Spleen (tissue), 11 donors: Measurements from ENCODE around the gene TLCD3B. TPM values are rescaled to one million over a fixed set of nuclear protein-coding genes. Genes with fewer than 3 reads are reported as not detected.
A peak's percentile ranks its signal among the peaks of the same experiment; 100 is the strongest.

Experiments
- DNase-seq: peaks from one replicate; pipeline ENCODE4 v3.0.0-alpha.2; 2020
- H3K27ac ChIP-seq, 8 donors: fragments of 200-600 bp; sonication (generic) in 7 of 8; 1 replicate in 4 of 8; 2 replicates in 4 of 8; pipeline versions ENCODE4 v1.5.0 to v1.8.0; 2016 to 2021; ENCODE audit warnings: inconsistent platforms in 4 of 8, mild to moderate bottlenecking in 4 of 8, moderate library complexity in 1 of 8
- H3K27me3 ChIP-seq, 7 donors: fragments of 200-600 bp; sonication (generic) in 6 of 7; replicated peaks in 1 of 7; 1 replicate in 4 of 7; 2 replicates in 3 of 7; pipeline versions ENCODE4 v1.5.0 to v1.8.0; 2016 to 2021; ENCODE audit warnings: inconsistent platforms in 3 of 7, mild to moderate bottlenecking in 1 of 7
- H3K36me3 ChIP-seq, 6 donors: fragments of 200-600 bp; sonication (generic) in 5 of 6; 1 replicate in 4 of 6; 2 replicates in 2 of 6; pipeline versions ENCODE4 v1.5.0 to v1.8.0; 2016 to 2021; ENCODE audit warnings: inconsistent platforms in 2 of 6
- H3K4me1 ChIP-seq, 6 donors: fragments of 200-600 bp; sonication (generic) in 5 of 6; 1 replicate in 3 of 6; 2 replicates in 3 of 6; pipeline versions ENCODE4 v1.5.0 to v1.8.0; 2016 to 2021; ENCODE audit warnings: inconsistent platforms in 3 of 6
- H3K4me3 ChIP-seq, 8 donors: fragments of 200-600 bp; sonication (generic) in 7 of 8; 1 replicate in 4 of 8; 2 replicates in 4 of 8; pipeline versions ENCODE4 v1.5.0 to v1.8.0; 2016 to 2021; ENCODE audit warnings: inconsistent platforms in 4 of 8, mild to moderate bottlenecking in 4 of 8, moderate library complexity in 2 of 8
- H3K9me3 ChIP-seq, 8 donors: fragments of 200-600 bp; sonication (generic) in 7 of 8; 1 replicate in 4 of 8; 2 replicates in 4 of 8; pipeline versions ENCODE4 v1.5.0 to v1.8.0; 2016 to 2021; ENCODE audit warnings: inconsistent platforms in 4 of 8
- CTCF ChIP-seq, 11 experiments: fragments of 200-600 bp in 7 of 11; fragments of 450-650 bp in 4 of 11; sonication (generic) in 4 of 11; IDR thresholded peaks in 8 of 11; conservative IDR thresholded peaks in 3 of 11; 1 replicate in 7 of 11; 2 replicates in 4 of 11; pipeline versions ENCODE4 v1.4.0 to v1.8.0; 2016 to 2021; ENCODE audit warnings: antibody characterized with exemption in 11 of 11, inconsistent platforms in 4 of 11, mild to moderate bottlenecking in 1 of 11
- POLR2A ChIP-seq, 3 donors: fragments of 450-650 bp; IDR thresholded peaks; one replicate each; pipeline ENCODE4 v1.5.1; 2017; ENCODE audit warnings: antibody characterized with exemption in 3 of 3, mild to moderate bottlenecking in 1 of 3
- POLR2AphosphoS5 ChIP-seq, 3 donors: sonication (generic); formaldehyde crosslinking; IDR thresholded peaks; one replicate each; pipeline ENCODE4 v1.5.1; 2017; ENCODE audit warnings: antibody characterized with exemption in 3 of 3
- WGBS, 5 donors: extraction: QIAGEN DNeasy Blood & Tissue Kit in 3 of 5; methylation state at CpG; one replicate each; pipeline versions ENCODE4 v1.1.5 to v1.1.7; 2013 to 2018; 5-methylcytosine and 5-hydroxymethylcytosine counted together
- intact Hi-C: fragments of 100-400 bp; cut with DNase I; formaldehyde crosslinking; loops from one replicate; pipeline ENCODE4 v1.15.0; 2023; ENCODE audit warnings: low total_unique reads
- polyA plus RNA-seq, 3 donors: library from polyadenylated mRNA; stranded (reverse); fragments of 200-250 nt; gene quantifications; one replicate each; pipeline ENCODE4 v1.2.1, GENCODE V29; 2013
- total RNA-seq, 7 donors: library from RNA; depleted of rRNA in 3 of 7; stranded (reverse); fragments of >200 nt in 3 of 7; fragmentation: NEBNext Ultra II Directional in 4 of 7; extraction: Animal tissue kit (Norgen Biotek cat#: 25700) in 4 of 7; gene quantifications; one replicate each; pipeline versions ENCODE4 v1.1.0 to v1.2.1, GENCODE V29; 2016 to 2021
- donor health status: healthy with polysubstance abuse.
- donor health status: DM: no; HTN: no; CAD: no; lungs with moderate emphysema.
- donor health status: DM: no; HTN: no; CAD: no.
- donor health status: Bipolar disorder and iron deficiency.
- donor health status: healthy.
- donor health status: DM: no; HTN: no; CAD: no.
- donor health status: DM: yes; HTN: yes; CAD: no.

Gene TLCD3B
- total and polyA plus RNA-seq, 10 donors = 0.09 to 0.10 TPM; not detected in 8

GRCh38 chr16:30066761-30067583, 35.9 kb upstream of the TLCD3B start:
- Histone ChIP-seq H3K4me3 (peak overlapping the region; percentile 65 to 99 (median 90)), H3K27ac (peak overlapping the region; percentile 93 to 100 (median 98)), H3K36me3 (peaks cover 10 to 54% (median 51%) of the 10 kb centered on the region in 6 donors), H3K4me1 (peaks cover 33 to 78% (median 62%) of the 10 kb centered on the region in 6 donors), H3K27me3 (no peaks in the 10 kb centered on the region), H3K9me3 (no peaks in the 10 kb centered on the region)
- 56 to 70% (median 64%) methylated on average over 16 to 21 of the region's 21 CpGs for WGBS, 5 donors
- TF ChIP-seq CTCF (IDR thresholded peaks at IDR 0.05 in 8 of 11, conservative IDR thresholded peaks at IDR 0.05 in 3 of 11) (no peak), POLR2AphosphoS5 (IDR thresholded peaks at IDR 0.05) (peak in 1 of 3 donors; percentile 35), POLR2A (IDR thresholded peaks at IDR 0.05) (no peak)
- intact Hi-C loops = no loop called here
- DNase-seq = no peak

GRCh38 chr16:30065943-30066760, 35.1 kb upstream of the TLCD3B start:
- Histone ChIP-seq H3K27ac (peak overlapping the region; percentile 93 to 100 (median 98)), H3K36me3 (peaks cover 10 to 46% (median 43%) of the 10 kb centered on the region in 6 donors), H3K4me1 (peaks cover 33 to 74% (median 61%) of the 10 kb centered on the region in 6 donors), H3K9me3 (no peaks in the 10 kb centered on the region), H3K4me3 (peak overlapping the region; percentile 65 to 99 (median 90)), H3K27me3 (no peaks in the 10 kb centered on the region)
- WGBS, 5 donors = 1 to 2% (median 1%) methylated on average over 33 to 44 of the region's 44 CpGs
- intact Hi-C loops = no loop called here
- no peak for TF ChIP-seq POLR2AphosphoS5 (IDR thresholded peaks at IDR 0.05)
- TF ChIP-seq CTCF (IDR thresholded peaks at IDR 0.05 in 8 of 11, conservative IDR thresholded peaks at IDR 0.05 in 3 of 11) = peak in 1 of 11 experiments; percentile 1
- no peak for DNase-seq

DNA sequence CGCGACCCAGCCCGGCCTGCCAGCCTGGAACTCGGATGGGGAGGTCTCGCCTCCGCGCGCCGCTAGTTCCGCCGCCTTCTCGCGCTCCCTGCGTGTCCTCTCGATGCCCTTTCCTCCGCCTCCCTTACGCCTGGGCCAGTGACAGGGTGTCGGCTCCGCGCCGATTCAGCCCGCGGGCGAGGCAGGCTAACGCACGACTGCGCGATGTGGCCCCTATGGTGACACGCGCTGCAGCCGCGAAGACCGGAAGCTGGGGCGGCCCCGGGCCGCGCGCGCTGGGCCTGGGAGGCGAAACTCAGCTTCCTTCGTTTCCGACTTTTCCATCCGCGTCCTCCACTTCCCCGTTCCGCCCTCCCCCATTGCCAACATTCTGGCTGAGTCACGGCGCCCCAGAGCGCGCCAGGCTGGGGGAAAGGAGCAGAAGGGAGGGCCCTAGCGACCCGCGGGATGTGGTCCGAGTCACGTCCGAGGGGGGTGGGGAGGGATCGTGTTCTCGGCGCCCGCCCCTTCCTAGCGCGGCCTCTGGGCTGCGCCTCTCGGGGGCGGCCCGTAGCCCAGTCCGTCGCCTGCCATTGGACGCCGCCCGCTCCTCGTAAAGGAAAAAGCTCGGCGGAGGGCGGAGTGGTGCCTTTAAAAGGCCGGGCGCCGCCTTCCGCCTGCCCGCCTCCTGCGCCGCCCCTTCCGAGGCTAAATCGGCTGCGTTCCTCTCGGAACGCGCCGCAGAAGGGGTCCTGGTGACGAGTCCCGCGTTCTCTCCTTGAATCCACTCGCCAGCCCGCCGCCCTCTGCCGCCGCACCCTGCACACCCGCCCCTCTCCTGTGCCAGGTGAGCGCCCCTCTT, 34.3 kb upstream of the TLCD3B start, which contains the start of gene ALDOA:
Gene ALDOA, plus strand, starts transcription at position 659 of the 841 bp plus-strand sequence. CDS start 1,138 bp downstream, outside the sequence.
- intact Hi-C loops = no loop called here
- peak within 1 kb of the TSS; percentile 65 to 99 (median 90) for H3K4me3 ChIP-seq
- TF ChIP-seq POLR2A (IDR thresholded peaks at IDR 0.05) (peak; percentile 57 to 94 (median 94)), POLR2AphosphoS5 (IDR thresholded peaks at IDR 0.05) (peak; percentile 97 to 99 (median 98)), CTCF (IDR thresholded peaks at IDR 0.05 in 8 of 11, conservative IDR thresholded peaks at IDR 0.05 in 3 of 11) (peak in 6 of 11 experiments; percentile 12 to 52 (median 30))
- peaks cover 33 to 66% (median 56%) of the 10 kb centered on the region in 6 donors for H3K4me1 ChIP-seq
- H3K27ac ChIP-seq = peak within 1 kb of the TSS; percentile 93 to 100 (median 98)
- peak; percentile 99 for DNase-seq
- no peaks in the 10 kb centered on the region for H3K27me3 ChIP-seq
- 0 to 1% (median 0%) methylated on average over 57 to 99 of the region's 99 CpGs for WGBS, 5 donors
- peaks cover 10 to 38% (median 34%) of the 10 kb centered on the region in 6 donors for H3K36me3 ChIP-seq
- H3K9me3 ChIP-seq = no peaks in the 10 kb centered on the region
